ENCODE results near the gene ANKRD55. TPM values are rescaled to one million over a fixed set of nuclear protein-coding genes. Genes with fewer than 3 reads are reported as not detected.

ANKRD55 gene
- total RNA-seq, 1 experiment from 2014 or later, result not detected

DNA sequence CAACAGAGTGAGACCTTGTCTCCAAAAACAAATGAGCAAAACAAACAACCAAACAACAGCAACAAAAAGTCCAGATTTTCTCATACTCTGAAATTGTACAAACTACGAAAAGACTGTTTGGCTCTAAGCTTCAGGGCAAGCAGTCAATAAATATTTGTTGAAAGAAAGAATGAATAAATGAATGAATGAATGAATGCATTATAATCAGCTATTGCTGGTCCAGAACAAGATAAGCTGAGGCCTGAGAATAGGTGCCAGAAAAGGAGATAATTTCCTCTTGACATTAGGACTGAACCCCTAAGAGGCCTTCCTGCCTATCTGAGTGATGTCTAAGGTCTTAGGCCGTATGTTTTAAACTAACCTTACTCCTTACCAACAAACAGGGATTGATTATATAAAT lies 139.2 kb downstream of the ANKRD55 start:
- Histone ChIP-seq H3K4me3 (no peak overlapping the region), H4K20me1 (ENCODE audit: insufficient read depth) (no peaks in the 10 kb centered on the region), H3K4me2 (no peak overlapping the region), H3F3A (ENCODE audit: insufficient read depth, low read depth) (peaks cover 30% of the 10 kb centered on the region), H2AFZ (no peak overlapping the region), H3K36me3 (ENCODE audit: low read depth) (no peaks in the 10 kb centered on the region), H3K27me3 (ENCODE audit: insufficient read depth, low read depth) (no peaks in the 10 kb centered on the region), H3K27ac (no peak overlapping the region), H3K9me2 (ENCODE audit: insufficient read depth) (no peaks in the 10 kb centered on the region), H3K4me1 (replicated peaks; ENCODE audit: insufficient read depth) (peaks cover 34% of the 10 kb centered on the region), H3K79me2 (ENCODE audit: low read depth) (no peaks in the 10 kb centered on the region), H3K9me3 (ENCODE audit: insufficient read depth, low read depth) (no peaks in the 10 kb centered on the region)
- no TSS peak for BruUV-seq (replicated peaks)
- no peak for TF ChIP-seq EZH2 (IDR thresholded peaks at IDR 0.05; ENCODE audit: low read depth)
- TF ChIP-seq CTCF (conservative IDR thresholded peaks at IDR 0.05), result no peak
- DNase-seq, result no peak
- POLR2A ChIA-PET (ENCODE audit: unreplicated experiment), result no interaction called here
- intact Hi-C loops (cut with micrococcal nuclease; ENCODE audit: unreplicated experiment), result no loop called here
- CTCF ChIA-PET, result no interaction called here

GRCh38 chr5:56092115-56092514 lies 141.0 kb downstream of the ANKRD55 start:
- Histone ChIP-seq H3K4me1 (replicated peaks; ENCODE audit: insufficient read depth) (peaks cover 29% of the 10 kb centered on the region), H3K27me3 (ENCODE audit: insufficient read depth, low read depth) (no peaks in the 10 kb centered on the region), H3K9me2 (ENCODE audit: insufficient read depth) (no peaks in the 10 kb centered on the region), H3K4me3 (no peak overlapping the region), H3K36me3 (ENCODE audit: low read depth) (no peaks in the 10 kb centered on the region), H2AFZ (no peak overlapping the region), H3F3A (ENCODE audit: insufficient read depth, low read depth) (peaks cover 22% of the 10 kb centered on the region), H3K9me3 (ENCODE audit: insufficient read depth, low read depth) (no peaks in the 10 kb centered on the region), H3K27ac (no peak overlapping the region), H3K4me2 (no peak overlapping the region), H3K79me2 (ENCODE audit: low read depth) (no peaks in the 10 kb centered on the region), H4K20me1 (ENCODE audit: insufficient read depth) (no peaks in the 10 kb centered on the region)
- no peak for TF ChIP-seq CTCF (conservative IDR thresholded peaks at IDR 0.05)
- no peak for DNase-seq
- intact Hi-C loops (cut with micrococcal nuclease; ENCODE audit: unreplicated experiment), result no loop called here
- ChIA-PET POLR2A (ENCODE audit: unreplicated experiment) (no interaction called here), CTCF (no interaction called here)
- no TSS peak for BruUV-seq (replicated peaks)

DNA sequence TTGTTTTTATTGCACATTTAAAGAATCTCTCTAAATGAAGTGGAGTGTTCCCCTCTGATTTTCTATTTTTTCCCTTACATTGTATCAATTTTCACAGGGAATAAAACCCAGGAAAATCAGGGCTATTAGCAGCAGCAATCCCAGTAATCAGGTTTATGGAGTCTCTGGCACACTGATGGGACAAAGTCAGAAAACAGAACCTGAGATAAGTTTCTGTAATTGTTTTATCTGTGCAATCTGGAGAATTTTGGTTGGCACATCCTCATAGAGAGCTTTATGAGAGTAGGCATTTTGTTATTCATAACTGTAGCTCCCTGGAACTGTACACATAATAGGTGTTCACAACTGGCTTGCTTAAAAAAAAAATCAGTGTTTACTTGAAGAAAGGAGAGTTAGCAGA lies 141.5 kb downstream of the ANKRD55 start:
- H3K27ac ChIP-seq, result no peak overlapping the region
- no peaks in the 10 kb centered on the region for H3K9me2 ChIP-seq (ENCODE audit: insufficient read depth)
- H4K20me1 ChIP-seq (ENCODE audit: insufficient read depth), result no peaks in the 10 kb centered on the region
- H3K27me3 ChIP-seq (ENCODE audit: insufficient read depth, low read depth), result no peaks in the 10 kb centered on the region
- H3K4me3 ChIP-seq, result no peak overlapping the region
- no peaks in the 10 kb centered on the region for H3K36me3 ChIP-seq (ENCODE audit: low read depth)
- H3K79me2 ChIP-seq (ENCODE audit: low read depth), result no peaks in the 10 kb centered on the region
- peaks cover 20% of the 10 kb centered on the region for H3F3A ChIP-seq (ENCODE audit: insufficient read depth, low read depth)
- POLR2A ChIA-PET (ENCODE audit: unreplicated experiment), result no interaction called here
- CTCF ChIA-PET, result no interaction called here
- no peak overlapping the region for H3K4me2 ChIP-seq
- no peak overlapping the region for H2AFZ ChIP-seq
- no TSS peak for BruUV-seq (replicated peaks)
- intact Hi-C loops (cut with micrococcal nuclease; ENCODE audit: unreplicated experiment), result no loop called here
- no peak for DNase-seq
- TF ChIP-seq CTCF (conservative IDR thresholded peaks at IDR 0.05) (no peak), EZH2 (IDR thresholded peaks at IDR 0.05; ENCODE audit: low read depth) (no peak)
- H3K4me1 ChIP-seq (replicated peaks; ENCODE audit: insufficient read depth), result peaks cover 25% of the 10 kb centered on the region
- no peaks in the 10 kb centered on the region for H3K9me3 ChIP-seq (ENCODE audit: insufficient read depth, low read depth)

Data from PC-9 (cell line).